HepG2 (cell line): ENCODE results near the gene SCFD2.

ENCODE experiments used
- CREB1 ChIP-seq, 2 experiments: fragments of 450-650 bp in 1 of 2; IDR thresholded peaks; 2 replicates each; pipeline ENCODE4 v1.6.1; 2016 to 2017; ENCODE audit warnings: control low read depth in 1 of 2, mild to moderate bottlenecking in 1 of 2, missing compliant biosample characterization in 1 of 2, missing genetic modification characterization in 1 of 2
- EZH2 ChIP-seq: conservative IDR thresholded peaks from 2 replicates; pipeline ENCODE4 v1.6.1; 2012; ENCODE audit warnings: mild to moderate bottlenecking, low read depth, low read length, moderate library complexity
- NR2C2 ChIP-seq: sonication (generic); formaldehyde crosslinking; IDR thresholded peaks from 2 replicates; pipeline ENCODE4 v1.4.0; 2020; ENCODE audit warnings: missing genetic modification reagents, mild to moderate bottlenecking, moderate library complexity, borderline replicate concordance
- SNRNP70 ChIP-seq: fragments of 200-400 bp; formaldehyde crosslinking; IDR thresholded peaks from 2 replicates; pipeline ENCODE4 v1.6.1; 2017; ENCODE audit warnings: mild to moderate bottlenecking, low read depth, low read length, moderate library complexity
- ZNF556 ChIP-seq: sonication (generic); formaldehyde crosslinking; IDR thresholded peaks from 2 replicates; pipeline ENCODE4 v1.4.0; 2020; ENCODE audit warnings: mild to moderate bottlenecking, missing genetic modification reagents, borderline replicate concordance
- ZNF800 ChIP-seq: sonication (generic); formaldehyde crosslinking; IDR thresholded peaks from 2 replicates; pipeline ENCODE4 v1.4.0; 2020; ENCODE audit warnings: missing genetic modification reagents

GRCh38 chr4:52976523-52977230 lies 389.2 kb downstream of the SCFD2 start:
- TF ChIP-seq SNRNP70 (no peak), CREB1 (IDR thresholded peaks at IDR 0.05) (no peak), CREB1 (CRISPR knock-in tag; IDR thresholded peaks at IDR 0.05) (no peak), EZH2 (no peak), NR2C2 (CRISPR knock-in tag) (no peak), ZNF800 (CRISPR knock-in tag) (no peak), ZNF556 (CRISPR knock-in tag) (no peak)
